ENCODE data around the gene DUSP3. TPM values are rescaled to one million over a fixed set of nuclear protein-coding genes. Genes with fewer than 3 reads are reported as not detected.

Gene DUSP3
- total and polyA plus RNA-seq, 2 of the 13 experiments (the other 11 are each of a cell fraction or from before 2014, with no cell fraction given) = 60.0 to 71.5 TPM

DNA sequence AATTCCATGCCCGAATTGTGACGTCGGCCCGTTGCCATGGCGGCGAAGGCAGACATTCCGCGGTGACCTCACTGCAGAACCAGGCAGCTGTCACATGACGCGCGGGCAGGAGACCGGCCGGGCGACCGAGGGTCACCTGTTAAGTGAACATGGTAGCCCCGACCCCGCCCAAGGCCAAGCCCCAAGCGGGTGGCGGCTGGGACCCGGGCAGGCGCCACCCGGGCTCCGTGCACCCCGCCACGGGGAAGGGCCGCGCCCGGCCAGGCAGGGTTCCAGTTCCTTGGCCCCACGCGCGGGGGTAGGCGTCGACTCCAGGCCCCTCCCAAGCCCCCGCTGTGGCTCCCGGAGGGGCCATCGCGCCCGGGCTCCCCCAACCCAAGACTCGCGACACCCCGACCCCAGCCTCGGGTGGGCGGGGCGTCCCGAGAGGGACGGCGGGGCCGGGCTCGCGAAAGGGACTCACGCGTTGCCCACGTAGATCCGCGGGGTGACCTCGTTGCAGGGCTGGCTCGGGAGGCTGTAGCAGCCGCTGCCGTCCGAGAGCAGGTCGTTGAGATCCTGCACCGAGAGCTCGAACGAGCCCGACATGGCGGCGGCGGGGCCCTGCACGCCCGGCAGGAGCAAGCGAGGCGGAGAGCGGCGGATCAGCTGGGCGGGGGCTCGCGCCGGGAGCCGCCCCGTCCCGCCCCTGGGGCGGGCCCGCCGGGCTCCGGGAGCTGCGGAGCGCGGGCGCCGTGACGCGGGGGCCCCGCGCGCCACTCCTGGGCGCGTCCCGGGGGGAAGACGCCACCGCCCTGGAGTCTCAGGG is at the start of gene DUSP3 (continued):
- TF ChIP-seq RERE (CRISPR knock-in tag; IDR thresholded peaks at IDR 0.05; ENCODE audit: low read depth) = peak; percentile 15; the same call in 1 of the 2 replicates
- peak; percentile 51; the same call in 1 of the 2 replicates for TF ChIP-seq ZSCAN25 (CRISPR knock-in tag; IDR thresholded peaks at IDR 0.05)
- TF ChIP-seq ISL2 (CRISPR knock-in tag; IDR thresholded peaks at IDR 0.05) = peak; percentile 35; the same call in 1 of the 2 replicates
- TF ChIP-seq, protein P1, sequence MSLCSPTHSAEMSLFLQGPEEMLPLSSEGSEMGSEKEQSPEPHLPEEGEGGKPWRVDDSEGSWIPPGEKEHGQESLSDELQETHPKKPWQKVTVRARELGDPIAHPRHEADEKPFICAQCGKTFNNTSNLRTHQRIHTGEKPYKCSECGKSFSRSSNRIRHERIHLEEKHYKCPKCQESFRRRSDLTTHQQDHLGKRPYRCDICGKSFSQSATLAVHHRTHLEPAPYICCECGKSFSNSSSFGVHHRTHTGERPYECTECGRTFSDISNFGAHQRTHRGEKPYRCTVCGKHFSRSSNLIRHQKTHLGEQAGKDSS (CRISPR knock-in tag; IDR thresholded peaks at IDR 0.05; ENCODE audit: borderline replicate concordance, low read depth) = peak; percentile 76
- TF ChIP-seq, protein P2, sequence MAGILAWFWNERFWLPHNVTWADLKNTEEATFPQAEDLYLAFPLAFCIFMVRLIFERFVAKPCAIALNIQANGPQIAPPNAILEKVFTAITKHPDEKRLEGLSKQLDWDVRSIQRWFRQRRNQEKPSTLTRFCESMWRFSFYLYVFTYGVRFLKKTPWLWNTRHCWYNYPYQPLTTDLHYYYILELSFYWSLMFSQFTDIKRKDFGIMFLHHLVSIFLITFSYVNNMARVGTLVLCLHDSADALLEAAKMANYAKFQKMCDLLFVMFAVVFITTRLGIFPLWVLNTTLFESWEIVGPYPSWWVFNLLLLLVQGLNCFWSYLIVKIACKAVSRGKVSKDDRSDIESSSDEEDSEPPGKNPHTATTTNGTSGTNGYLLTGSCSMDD (CRISPR knock-in tag; IDR thresholded peaks at IDR 0.05) = no peak
- peak; percentile 39; the same call in 1 of the 2 replicates for TF ChIP-seq BRCA1 (CRISPR knock-in tag; IDR thresholded peaks at IDR 0.05)
- no peak for TF ChIP-seq ARID2 (CRISPR knock-in tag; IDR thresholded peaks at IDR 0.05; ENCODE audit: borderline replicate concordance)
- TF ChIP-seq ZNF574 (CRISPR knock-in tag; IDR thresholded peaks at IDR 0.05) = peak; percentile 73
- TF ChIP-seq ZNF737 (CRISPR knock-in tag; IDR thresholded peaks at IDR 0.05; ENCODE audit: borderline replicate concordance) = no peak
- TF ChIP-seq SRY (CRISPR knock-in tag; IDR thresholded peaks at IDR 0.05) = peak; percentile 93
- no peak for TF ChIP-seq ARNT (IDR thresholded peaks at IDR 0.05)
- TF ChIP-seq ELF4 (CRISPR knock-in tag; IDR thresholded peaks at IDR 0.05; ENCODE audit: borderline replicate concordance) = no peak
- TF ChIP-seq ZNF792 (CRISPR knock-in tag; IDR thresholded peaks at IDR 0.05) = peak; percentile 22; the same call in 1 of the 2 replicates
- TF ChIP-seq CHCHD3 (CRISPR knock-in tag; IDR thresholded peaks at IDR 0.05) = no peak; the same call in 1 of the 2 replicates
- no peak for TF ChIP-seq GPBP1L1 (CRISPR knock-in tag; IDR thresholded peaks at IDR 0.05)
- TF ChIP-seq ZC3H13 (CRISPR knock-in tag; IDR thresholded peaks at IDR 0.05) = peak; percentile 84
- peak; percentile 59; the same call in 1 of the 2 replicates for TF ChIP-seq GFI1 (CRISPR knock-in tag; IDR thresholded peaks at IDR 0.05; ENCODE audit: borderline replicate concordance)
- TF ChIP-seq SMARCE1 (IDR thresholded peaks at IDR 0.05; ENCODE audit: borderline replicate concordance) = no peak
